Stimulated activated CD4-positive, alpha-beta T cell treated with anti-CD3 and anti-CD28 coated beads, TNF-alpha, amount 100 ng/mL, for 48 hours (primary cell): ENCODE measurements around the gene PROX1.

Experiments
- DNase-seq, 3 donors: peaks; one replicate each; pipeline ENCODE4 v3.0.0-alpha.2; 2020; ENCODE audit warnings: low read depth in 3 of 3

Gene PROX1

GRCh38 chr1:213999732-214000131 is 12.0 kb downstream of the PROX1 start:
- no peak for DNase-seq

- no peak for DNase-seq
Observed at GRCh38 chr1:214002060-214002459, 14.3 kb downstream of the PROX1 start.

GRCh38 chr1:214002472-214002871 is 14.7 kb downstream of the PROX1 start:
- DNase-seq, result no peak

GRCh38 chr1:214003233-214003632 is 15.5 kb downstream of the PROX1 start:
- DNase-seq, result no peak

GRCh38 chr1:214004014-214004413 is 16.2 kb downstream of the PROX1 start:
- DNase-seq, result no peak

GRCh38 chr1:214004795-214005194 is 17.0 kb downstream of the PROX1 start:
- no peak for DNase-seq

GRCh38 chr1:214005708-214006107 is 17.9 kb downstream of the PROX1 start:
- no peak for DNase-seq

GRCh38 chr1:214006845-214007244 is 19.1 kb downstream of the PROX1 start:
- DNase-seq, result no peak

- DNase-seq, result no peak
Observed at GRCh38 chr1:214008347-214008746, 20.6 kb downstream of the PROX1 start.

- DNase-seq, result no peak
Observed at GRCh38 chr1:214008791-214009422, 21.1 kb downstream of the PROX1 start.

GRCh38 chr1:214009423-214010196 is 21.8 kb downstream of the PROX1 start:
- no peak for DNase-seq

- no peak for DNase-seq
Observed at GRCh38 chr1:214010197-214010573, 22.4 kb downstream of the PROX1 start.

GRCh38 chr1:214010717-214011116 is 22.9 kb downstream of the PROX1 start:
- no peak for DNase-seq

- DNase-seq, result no peak
Observed at GRCh38 chr1:214012418-214012817, 24.6 kb downstream of the PROX1 start.

GRCh38 chr1:214013614-214014377 is 26.0 kb downstream of the PROX1 start:
- no peak for DNase-seq

- DNase-seq, result no peak
Observed at GRCh38 chr1:214014730-214015129, 27.0 kb downstream of the PROX1 start.

- DNase-seq, result no peak
Observed at GRCh38 chr1:214017191-214017982, 29.6 kb downstream of the PROX1 start.

GRCh38 chr1:214018386-214019268 is 30.9 kb downstream of the PROX1 start:
- no peak for DNase-seq

GRCh38 chr1:214019499-214019898 is 31.7 kb downstream of the PROX1 start:
- no peak for DNase-seq

GRCh38 chr1:214021321-214021720 is 33.5 kb downstream of the PROX1 start:
- no peak for DNase-seq

GRCh38 chr1:214022229-214022791 is 34.5 kb downstream of the PROX1 start:
- no peak for DNase-seq
